ENCODE data around the gene PPIAL4G. TPM values are rescaled to one million over a fixed set of nuclear protein-coding genes. Genes with fewer than 3 reads are reported as not detected.
A peak's percentile ranks its signal among the peaks of the same experiment; 100 is the strongest.
"Not testable (repeated sequence)": the region's sequence is repeated elsewhere in the genome, so short reads cannot be mapped to it uniquely, and the experiment has no call there.

The PPIAL4G gene
- total RNA-seq (0.05 TPM), polyA plus RNA-seq (0.11 TPM)
- long read RNA-seq, donor 1, result 0 reads
- long read RNA-seq, donor 2, partial matches to known transcripts, result 0 of 1 reads
- long read RNA-seq, donor 2, other reads (novel, unspliced or antisense), result 0 of 1 reads
- long read RNA-seq, donor 3, result 0 reads
- long read RNA-seq, donor 4, partial matches to known transcripts, result 0 of 2 reads
- long read RNA-seq, donor 4, other reads (novel, unspliced or antisense), result 0 of 2 reads
- long read RNA-seq, donor 5, result 0 reads
- long read RNA-seq, donor 6, partial matches to known transcripts, result 0 of 1 reads
- long read RNA-seq, donor 6, other reads (novel, unspliced or antisense), result 0 of 1 reads
- long read RNA-seq, donor 7, partial matches to known transcripts, result 0 of 2 reads
- long read RNA-seq, donor 7, other reads (novel, unspliced or antisense), result 0 of 2 reads
- long read RNA-seq, donor 8, result 0 reads
- long read RNA-seq, donor 9, result 0 reads
- long read RNA-seq, donor 10, partial matches to known transcripts, result 0 of 2 reads
- long read RNA-seq, donor 10, other reads (novel, unspliced or antisense), result 0 of 2 reads

DNA sequence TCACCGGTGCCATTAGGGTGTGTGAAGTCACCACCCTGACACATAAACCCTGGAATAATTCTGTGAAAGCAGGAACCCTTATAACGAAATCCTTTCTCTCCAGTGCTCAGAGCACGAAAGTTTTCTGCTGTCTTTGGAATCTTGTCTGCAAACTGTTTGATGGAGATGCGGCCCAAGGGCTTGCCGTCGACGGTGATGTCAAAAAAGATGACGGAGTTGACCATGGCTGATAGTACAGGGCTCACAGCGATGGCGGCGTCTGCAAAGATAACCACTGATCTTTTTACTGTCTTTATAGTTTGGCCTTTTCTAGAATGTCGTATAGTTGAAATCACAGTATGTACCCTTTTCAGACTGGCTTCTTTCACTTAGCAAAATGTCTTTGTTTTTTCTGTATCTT, at the start of gene PPIAL4G:
TSS of gene PPIAL4G (minus strand) at position 274 of the 400 bp plus-strand sequence. CDS start at position 224, 50 bp downstream.
- not testable (repeated sequence) for H3K36me3 ChIP-seq (ENCODE audit: control insufficient read depth in 2 of 2, insufficient read depth in 2 of 2, low read length in 1 of 2); DNase-seq (ENCODE audit: low read depth in 6 of 9, low spot score in 9 of 9); H3K27me3 ChIP-seq (ENCODE audit: control insufficient read depth in 2 of 2, insufficient read depth in 1 of 2, low read length in 1 of 2); H3K4me3 ChIP-seq (ENCODE audit: low read length in 2 of 2); H3K27ac ChIP-seq (ENCODE audit: low read depth in 1 of 2, low read length in 1 of 2); H3K4me1 ChIP-seq (ENCODE audit: control insufficient read depth in 2 of 2, insufficient read depth in 2 of 2, low read length in 2 of 2); H3K9me3 ChIP-seq (ENCODE audit: control insufficient read depth in 2 of 2, insufficient read depth in 1 of 2, low read length in 1 of 2)
- 97% methylated on average over 12 of the region's 12 CpGs for WGBS

DNA sequence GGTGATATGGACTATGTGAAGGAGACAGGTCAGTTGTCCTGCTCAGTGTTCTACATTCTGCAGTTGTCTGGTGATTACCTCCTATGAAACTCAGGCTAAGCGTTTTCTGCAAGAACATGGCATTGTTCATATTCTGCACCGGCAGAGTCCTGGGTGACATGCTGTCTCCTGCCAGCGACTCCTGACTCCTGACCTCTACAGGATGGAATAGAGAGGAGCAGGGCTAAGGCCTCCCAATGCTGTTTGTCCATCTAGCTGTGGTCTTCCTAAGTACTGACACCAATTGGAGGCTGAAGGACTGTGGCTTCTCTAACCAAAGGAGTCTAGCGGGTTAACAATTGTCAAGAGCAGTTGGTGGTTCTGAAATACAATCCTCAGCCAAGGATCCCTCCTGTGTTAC, 49.1 kb upstream of the PPIAL4G start:
- not testable (repeated sequence) for H3K9me3 ChIP-seq (ENCODE audit: control insufficient read depth in 2 of 2, insufficient read depth in 1 of 2, low read length in 1 of 2); H3K27me3 ChIP-seq (ENCODE audit: control insufficient read depth in 2 of 2, insufficient read depth in 1 of 2, low read length in 1 of 2)
- WGBS, result 96% methylated on average over 3 of the region's 4 CpGs

DNA sequence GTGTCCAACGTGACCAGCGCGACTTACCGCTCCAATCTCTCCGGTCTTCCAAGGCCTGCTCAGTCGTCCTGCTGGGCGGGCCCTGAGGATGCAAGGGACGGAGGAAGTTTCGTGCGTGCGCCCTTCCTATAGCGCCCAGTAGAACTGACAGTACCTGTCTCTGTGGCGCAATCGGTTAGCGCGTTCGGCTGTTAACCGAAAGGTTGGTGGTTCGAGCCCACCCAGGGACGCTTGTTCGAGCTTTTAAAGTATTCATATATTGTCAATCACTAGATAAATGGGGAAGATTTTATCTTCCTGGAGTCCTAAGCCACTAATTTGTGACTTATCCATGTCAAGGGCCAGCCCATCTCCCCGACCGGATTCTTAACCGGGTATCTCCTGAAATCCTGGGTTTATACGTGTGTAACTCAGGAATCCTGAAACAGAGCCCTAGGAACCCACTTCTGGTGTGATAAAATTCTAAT, 46.0 kb upstream of the PPIAL4G start:
- not testable (repeated sequence) for H3K9me3 ChIP-seq (ENCODE audit: control insufficient read depth in 2 of 2, insufficient read depth in 1 of 2, low read length in 1 of 2); H3K4me1 ChIP-seq (ENCODE audit: control insufficient read depth in 2 of 2, insufficient read depth in 2 of 2, low read length in 2 of 2); H3K27me3 ChIP-seq (ENCODE audit: control insufficient read depth in 2 of 2, insufficient read depth in 1 of 2, low read length in 1 of 2); H3K4me3 ChIP-seq (ENCODE audit: low read length in 2 of 2); H3K27ac ChIP-seq (ENCODE audit: low read depth in 1 of 2, low read length in 1 of 2); H3K36me3 ChIP-seq (ENCODE audit: control insufficient read depth in 2 of 2, insufficient read depth in 2 of 2, low read length in 1 of 2)
- WGBS, result 13% methylated on average over 22 of the region's 25 CpGs
- peak in 2 of 9 donors; percentile 13 to 18 for DNase-seq (ENCODE audit: low read depth in 6 of 9, low spot score in 9 of 9)

More for the DNA sequence above, 49.1 kb upstream of the PPIAL4G start:
- H3K4me1 ChIP-seq (ENCODE audit: control insufficient read depth in 2 of 2, insufficient read depth in 2 of 2, low read length in 2 of 2); DNase-seq (ENCODE audit: low read depth in 6 of 9, low spot score in 9 of 9); H3K4me3 ChIP-seq (ENCODE audit: low read length in 2 of 2); H3K27ac ChIP-seq (ENCODE audit: low read depth in 1 of 2, low read length in 1 of 2); H3K36me3 ChIP-seq (ENCODE audit: control insufficient read depth in 2 of 2, insufficient read depth in 2 of 2, low read length in 1 of 2): not testable (repeated sequence)

DNA sequence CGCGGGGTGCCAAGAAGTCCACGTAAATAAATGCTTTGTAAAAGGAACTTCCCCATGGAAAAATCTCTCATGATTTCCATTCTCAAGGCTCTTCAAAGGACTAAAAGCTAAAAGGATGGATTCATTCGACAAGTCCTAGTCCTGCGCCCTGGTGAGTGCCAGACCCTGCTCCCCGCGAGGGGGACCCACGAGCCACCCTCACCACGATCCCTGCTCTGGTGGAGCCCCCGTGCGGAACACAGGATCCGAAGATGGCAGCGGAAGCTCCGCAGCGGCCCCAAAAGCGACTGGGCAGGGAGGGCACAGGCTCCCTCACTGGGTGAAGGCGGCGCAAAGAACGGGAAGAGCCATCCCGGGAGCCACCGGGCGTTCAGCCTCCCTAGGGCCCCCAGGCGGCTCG, 45.5 kb upstream of the PPIAL4G start:
- DNase-seq (ENCODE audit: low read depth in 6 of 9, low spot score in 9 of 9); H3K27ac ChIP-seq (ENCODE audit: low read depth in 1 of 2, low read length in 1 of 2): not testable (repeated sequence)

DNA sequence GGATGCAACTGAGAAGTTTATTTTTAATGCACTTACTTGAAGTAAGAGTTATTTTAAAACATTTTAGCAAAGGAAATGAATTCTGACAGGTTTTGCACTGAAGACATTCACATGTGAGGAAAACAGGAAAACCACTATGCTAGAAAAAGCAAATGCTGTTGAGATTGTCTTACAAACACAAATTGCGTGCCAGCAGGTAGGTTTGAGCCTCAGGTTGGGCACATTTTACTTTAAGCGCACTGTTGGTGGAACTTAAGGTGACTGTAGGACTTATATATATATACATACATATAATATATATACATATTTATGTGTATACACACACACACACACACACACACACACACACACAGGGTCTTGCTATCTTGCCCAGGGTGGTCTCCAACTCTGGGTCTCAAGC, 43.5 kb upstream of the PPIAL4G start:
- H3K36me3 ChIP-seq (ENCODE audit: control insufficient read depth in 2 of 2, insufficient read depth in 2 of 2, low read length in 1 of 2); H3K27ac ChIP-seq (ENCODE audit: low read depth in 1 of 2, low read length in 1 of 2); H3K9me3 ChIP-seq (ENCODE audit: control insufficient read depth in 2 of 2, insufficient read depth in 1 of 2, low read length in 1 of 2); H3K4me1 ChIP-seq (ENCODE audit: control insufficient read depth in 2 of 2, insufficient read depth in 2 of 2, low read length in 2 of 2); H3K4me3 ChIP-seq (ENCODE audit: low read length in 2 of 2); H3K27me3 ChIP-seq (ENCODE audit: control insufficient read depth in 2 of 2, insufficient read depth in 1 of 2, low read length in 1 of 2): not testable (repeated sequence)
- 46% methylated on average over 2 of the region's 2 CpGs for WGBS
- peak in 1 of 9 donors; percentile 27 for DNase-seq (ENCODE audit: low read depth in 6 of 9, low spot score in 9 of 9)

More for the DNA sequence above, 45.5 kb upstream of the PPIAL4G start:
- not testable (repeated sequence) for H3K4me3 ChIP-seq (ENCODE audit: low read length in 2 of 2); H3K27me3 ChIP-seq (ENCODE audit: control insufficient read depth in 2 of 2, insufficient read depth in 1 of 2, low read length in 1 of 2); H3K9me3 ChIP-seq (ENCODE audit: control insufficient read depth in 2 of 2, insufficient read depth in 1 of 2, low read length in 1 of 2); H3K36me3 ChIP-seq (ENCODE audit: control insufficient read depth in 2 of 2, insufficient read depth in 2 of 2, low read length in 1 of 2); H3K4me1 ChIP-seq (ENCODE audit: control insufficient read depth in 2 of 2, insufficient read depth in 2 of 2, low read length in 2 of 2)
- 3% methylated on average over 5 of the region's 24 CpGs for WGBS

DNA sequence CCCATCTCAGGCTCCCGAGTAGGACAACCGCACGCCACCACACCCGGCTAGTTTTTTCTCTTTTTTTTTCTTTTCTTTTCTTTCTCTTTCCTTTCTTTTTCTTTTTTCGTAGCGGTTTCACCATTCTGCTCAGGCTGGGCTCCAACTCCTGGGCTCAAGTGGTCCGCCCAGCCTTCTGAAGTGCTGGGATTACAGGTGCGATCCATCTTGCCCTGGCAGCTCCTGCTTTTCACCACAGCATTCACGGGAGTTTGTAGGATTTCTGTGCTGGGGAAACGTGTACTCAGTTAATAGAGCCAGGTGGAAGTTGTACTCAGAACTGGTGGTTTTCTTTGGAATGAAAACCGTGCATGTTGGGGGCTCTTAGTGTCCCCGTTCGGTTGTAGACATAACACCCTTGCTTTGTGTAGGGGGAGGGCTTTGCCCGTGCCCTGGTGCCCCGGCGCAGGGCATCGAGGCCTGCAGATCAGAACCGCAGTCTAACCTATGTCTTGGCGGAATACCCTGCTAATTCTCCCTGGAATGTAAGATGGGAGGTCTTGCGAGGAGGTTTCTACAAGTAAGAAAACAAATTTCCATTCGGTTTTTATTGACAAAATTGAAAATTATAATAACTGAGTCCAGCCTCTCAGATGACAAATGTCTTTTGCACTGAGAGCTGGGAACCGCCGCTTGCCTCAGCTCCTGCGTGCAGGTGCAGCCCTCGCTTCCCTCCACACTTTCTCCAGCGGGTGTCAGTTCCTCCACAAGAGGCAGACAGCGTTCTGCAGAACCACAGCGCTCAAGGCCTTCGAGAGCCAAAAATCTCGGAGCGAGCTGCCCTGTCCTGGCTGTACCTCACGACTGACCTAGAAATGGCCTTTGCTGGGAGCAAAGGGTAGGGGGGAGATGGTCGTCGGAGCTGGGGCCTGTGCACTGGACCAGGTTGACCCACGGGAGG, 40.4 kb upstream of the PPIAL4G start:
- not testable (repeated sequence) for H3K9me3 ChIP-seq (ENCODE audit: control insufficient read depth in 2 of 2, insufficient read depth in 1 of 2, low read length in 1 of 2); DNase-seq (ENCODE audit: low read depth in 6 of 9, low spot score in 9 of 9); H3K27me3 ChIP-seq (ENCODE audit: control insufficient read depth in 2 of 2, insufficient read depth in 1 of 2, low read length in 1 of 2); H3K4me1 ChIP-seq (ENCODE audit: control insufficient read depth in 2 of 2, insufficient read depth in 2 of 2, low read length in 2 of 2); H3K36me3 ChIP-seq (ENCODE audit: control insufficient read depth in 2 of 2, insufficient read depth in 2 of 2, low read length in 1 of 2)
- WGBS, result 11% methylated on average over 16 of the region's 35 CpGs
- Histone ChIP-seq H3K27ac (ENCODE audit: low read depth in 1 of 2, low read length in 1 of 2) (peak overlapping the region in 1 of 2 donors; percentile 37), H3K4me3 (ENCODE audit: low read length in 2 of 2) (peak overlapping the region in 1 of 2 donors; percentile 53)

DNA sequence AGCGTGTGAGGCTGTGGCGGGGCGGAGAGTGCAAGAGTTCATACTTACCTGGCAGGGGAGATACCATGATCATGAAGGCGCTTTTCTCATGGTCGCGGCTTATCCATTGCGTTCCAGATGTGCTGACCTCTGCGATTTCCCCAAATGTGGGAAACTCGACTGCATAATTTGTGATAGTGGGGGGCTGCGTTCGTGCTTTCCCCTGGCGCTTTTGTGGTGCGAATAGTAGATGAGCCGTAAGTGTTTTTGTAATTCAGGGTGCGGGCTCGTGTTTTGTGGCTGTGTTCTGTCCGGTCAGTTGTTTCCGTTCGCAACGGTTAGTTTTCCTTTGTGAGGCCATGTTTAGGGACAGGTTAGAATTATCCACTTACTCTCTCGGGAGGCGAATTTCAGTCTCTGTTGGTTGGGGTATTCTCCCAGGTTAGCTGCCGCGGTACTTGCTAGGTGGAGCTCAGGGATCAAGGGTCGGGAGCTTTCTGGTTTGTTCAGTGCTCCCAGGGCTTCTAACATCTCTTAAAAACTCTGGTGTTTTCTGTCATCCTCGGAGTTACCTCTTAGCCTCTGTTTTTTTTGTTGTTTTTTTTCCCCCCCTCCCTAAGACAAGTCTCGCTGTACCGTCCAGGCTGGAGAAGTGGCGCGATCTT, 39.6 kb upstream of the PPIAL4G start:
- DNase-seq (ENCODE audit: low read depth in 6 of 9, low spot score in 9 of 9), result peak; percentile 53 to 96 (median 87)
- under 1% methylated on average over 30 of the region's 30 CpGs for WGBS
- H3K27ac ChIP-seq (ENCODE audit: low read depth in 1 of 2, low read length in 1 of 2), result peak overlapping the region; percentile 86 to 91
- H3K27me3 ChIP-seq (ENCODE audit: control insufficient read depth in 2 of 2, insufficient read depth in 1 of 2, low read length in 1 of 2); H3K36me3 ChIP-seq (ENCODE audit: control insufficient read depth in 2 of 2, insufficient read depth in 2 of 2, low read length in 1 of 2); H3K4me1 ChIP-seq (ENCODE audit: control insufficient read depth in 2 of 2, insufficient read depth in 2 of 2, low read length in 2 of 2); H3K9me3 ChIP-seq (ENCODE audit: control insufficient read depth in 2 of 2, insufficient read depth in 1 of 2, low read length in 1 of 2): not testable (repeated sequence)
- peak overlapping the region; percentile 53 to 54 for H3K4me3 ChIP-seq (ENCODE audit: low read length in 2 of 2)

DNA sequence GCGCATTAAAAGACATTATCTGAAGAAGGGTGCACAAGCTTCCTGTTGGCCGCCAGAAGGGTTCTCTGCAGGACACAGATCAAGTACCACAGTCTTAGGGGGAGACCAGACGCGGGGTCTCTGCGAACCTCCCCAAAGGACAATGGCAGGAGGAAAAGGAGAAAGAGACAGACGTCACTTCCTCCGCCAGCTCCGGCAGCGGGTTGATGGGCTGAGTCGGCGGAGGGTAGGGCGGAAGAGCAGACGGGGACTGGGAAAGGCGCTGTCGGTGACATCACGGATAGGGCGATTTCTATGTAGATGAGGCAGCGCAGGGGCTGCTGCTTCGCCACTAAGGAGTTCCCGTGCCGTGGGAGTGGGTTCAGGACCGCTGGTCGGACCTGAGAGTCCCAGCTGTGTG, 39.0 kb upstream of the PPIAL4G start:
- H3K4me1 ChIP-seq (ENCODE audit: control insufficient read depth in 2 of 2, insufficient read depth in 2 of 2, low read length in 2 of 2); H3K27me3 ChIP-seq (ENCODE audit: control insufficient read depth in 2 of 2, insufficient read depth in 1 of 2, low read length in 1 of 2); H3K36me3 ChIP-seq (ENCODE audit: control insufficient read depth in 2 of 2, insufficient read depth in 2 of 2, low read length in 1 of 2); H3K9me3 ChIP-seq (ENCODE audit: control insufficient read depth in 2 of 2, insufficient read depth in 1 of 2, low read length in 1 of 2): not testable (repeated sequence)
- Histone ChIP-seq H3K27ac (ENCODE audit: low read depth in 1 of 2, low read length in 1 of 2) (peak overlapping the region; percentile 52 to 60), H3K4me3 (ENCODE audit: low read length in 2 of 2) (peak overlapping the region; percentile 53 to 54)
- under 1% methylated on average over 16 of the region's 23 CpGs for WGBS
- peak; percentile 30 to 90 (median 66) for DNase-seq (ENCODE audit: low read depth in 6 of 9, low spot score in 9 of 9)

All from thymus (tissue), 14 donors.